ENCODE results near the gene UBE2L5.

Gene UBE2L5

DNA sequence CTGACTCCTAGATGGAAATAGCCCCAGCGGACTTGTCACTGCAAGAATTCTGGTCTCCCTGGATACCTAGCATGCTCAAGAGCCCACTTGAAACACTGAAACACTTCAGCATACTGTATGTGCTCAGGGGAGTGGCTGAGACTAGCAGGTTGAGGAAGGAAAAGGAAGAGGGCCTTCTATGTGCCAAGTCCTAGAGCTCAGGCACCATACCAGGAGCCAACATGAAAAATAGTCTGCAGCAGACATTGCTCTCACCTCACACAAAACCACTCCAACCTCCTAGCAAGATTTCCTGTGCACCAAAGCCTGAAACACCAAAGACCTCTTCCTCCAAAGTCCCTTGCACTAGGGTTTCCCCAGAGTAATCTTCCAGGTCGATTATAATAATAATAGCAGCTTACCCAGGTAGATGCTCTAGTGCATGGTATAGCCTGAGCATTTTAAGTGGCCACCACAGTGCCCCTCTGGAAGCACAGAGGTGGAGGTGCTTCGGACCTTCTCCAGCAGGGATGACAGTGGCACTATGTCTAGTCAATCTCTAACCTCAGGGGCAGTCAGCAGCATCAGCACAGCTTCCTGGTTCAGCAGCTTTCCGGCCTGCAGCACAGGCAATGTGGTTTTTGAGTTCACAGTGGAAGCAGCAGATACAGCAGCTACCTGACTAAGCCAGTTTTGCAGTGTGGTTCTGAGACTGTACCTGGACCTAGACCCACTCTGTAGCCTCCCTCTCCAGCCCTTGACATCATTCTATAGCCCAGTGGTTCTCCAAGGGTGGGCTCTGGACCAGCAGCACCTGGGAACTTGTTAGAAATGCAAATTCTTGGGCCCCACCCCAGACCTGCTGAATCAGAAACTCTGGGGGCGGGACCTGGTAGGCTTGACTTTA, 45.6 kb upstream of the UBE2L5 start:
- TF ChIP-seq ZNF565 (CRISPR knock-in tag; conservative IDR thresholded peaks at IDR 0.05; ENCODE audit: low read depth) (no peak), ZC3H10 (CRISPR knock-in tag; IDR thresholded peaks at IDR 0.05) (no peak), ZNF70 (CRISPR knock-in tag; IDR thresholded peaks at IDR 0.05) (no peak), TOX (CRISPR knock-in tag; IDR thresholded peaks at IDR 0.05; ENCODE audit: borderline replicate concordance) (no peak), TCF4 (CRISPR knock-in tag; IDR thresholded peaks at IDR 0.05; ENCODE audit: borderline replicate concordance) (no peak), PPARA (CRISPR knock-in tag; IDR thresholded peaks at IDR 0.05; ENCODE audit: borderline replicate concordance) (no peak), SNAI2 (CRISPR knock-in tag; IDR thresholded peaks at IDR 0.05) (no peak), ZNF8 (CRISPR knock-in tag; IDR thresholded peaks at IDR 0.05) (no peak), ESRRG (CRISPR knock-in tag; IDR thresholded peaks at IDR 0.05) (no peak), ZFP3 (CRISPR knock-in tag; IDR thresholded peaks at IDR 0.05) (no peak), RARB (CRISPR knock-in tag; IDR thresholded peaks at IDR 0.05) (no peak)
- TF ChIP-seq, protein P1, sequence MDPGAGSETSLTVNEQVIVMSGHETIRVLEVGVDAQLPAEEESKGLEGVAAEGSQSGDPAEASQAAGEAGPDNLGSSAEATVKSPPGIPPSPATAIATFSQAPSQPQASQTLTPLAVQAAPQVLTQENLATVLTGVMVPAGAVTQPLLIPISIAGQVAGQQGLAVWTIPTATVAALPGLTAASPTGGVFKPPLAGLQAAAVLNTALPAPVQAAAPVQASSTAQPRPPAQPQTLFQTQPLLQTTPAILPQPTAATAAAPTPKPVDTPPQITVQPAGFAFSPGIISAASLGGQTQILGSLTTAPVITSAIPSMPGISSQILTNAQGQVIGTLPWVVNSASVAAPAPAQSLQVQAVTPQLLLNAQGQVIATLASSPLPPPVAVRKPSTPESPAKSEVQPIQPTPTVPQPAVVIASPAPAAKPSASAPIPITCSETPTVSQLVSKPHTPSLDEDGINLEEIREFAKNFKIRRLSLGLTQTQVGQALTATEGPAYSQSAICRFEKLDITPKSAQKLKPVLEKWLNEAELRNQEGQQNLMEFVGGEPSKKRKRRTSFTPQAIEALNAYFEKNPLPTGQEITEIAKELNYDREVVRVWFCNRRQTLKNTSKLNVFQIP (CRISPR knock-in tag; IDR thresholded peaks at IDR 0.05; ENCODE audit: borderline replicate concordance, low read depth) = no peak
- TF ChIP-seq, protein P2, sequence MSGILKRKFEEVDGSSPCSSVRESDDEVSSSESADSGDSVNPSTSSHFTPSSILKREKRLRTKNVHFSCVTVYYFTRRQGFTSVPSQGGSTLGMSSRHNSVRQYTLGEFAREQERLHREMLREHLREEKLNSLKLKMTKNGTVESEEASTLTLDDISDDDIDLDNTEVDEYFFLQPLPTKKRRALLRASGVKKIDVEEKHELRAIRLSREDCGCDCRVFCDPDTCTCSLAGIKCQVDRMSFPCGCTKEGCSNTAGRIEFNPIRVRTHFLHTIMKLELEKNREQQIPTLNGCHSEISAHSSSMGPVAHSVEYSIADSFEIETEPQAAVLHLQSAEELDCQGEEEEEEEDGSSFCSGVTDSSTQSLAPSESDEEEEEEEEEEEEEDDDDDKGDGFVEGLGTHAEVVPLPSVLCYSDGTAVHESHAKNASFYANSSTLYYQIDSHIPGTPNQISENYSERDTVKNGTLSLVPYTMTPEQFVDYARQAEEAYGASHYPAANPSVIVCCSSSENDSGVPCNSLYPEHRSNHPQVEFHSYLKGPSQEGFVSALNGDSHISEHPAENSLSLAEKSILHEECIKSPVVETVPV (CRISPR knock-in tag; IDR thresholded peaks at IDR 0.05) = no peak
- no peak for ATAC-seq

DNA sequence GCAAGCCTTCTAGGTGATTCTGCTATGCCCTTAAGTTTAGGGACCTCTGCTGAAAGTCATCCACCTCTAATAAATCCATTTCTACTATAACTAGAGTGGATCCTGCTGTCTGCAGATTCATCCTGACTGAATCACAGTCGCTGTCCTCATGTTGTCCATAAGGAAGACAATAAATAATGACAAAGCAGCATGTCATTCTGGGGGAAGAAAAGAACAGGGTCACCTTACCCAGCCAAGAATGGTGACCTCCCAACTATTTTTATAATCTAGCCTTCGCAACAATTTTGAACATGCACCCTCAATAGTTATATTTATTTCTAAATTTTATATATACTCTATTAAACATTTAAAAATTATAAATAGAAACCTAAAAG, 45.0 kb upstream of the UBE2L5 start:
- TF ChIP-seq BACH2 (CRISPR knock-in tag; IDR thresholded peaks at IDR 0.05; ENCODE audit: borderline replicate concordance) (no peak), SNAI2 (CRISPR knock-in tag; IDR thresholded peaks at IDR 0.05) (no peak), TOX (CRISPR knock-in tag; IDR thresholded peaks at IDR 0.05; ENCODE audit: borderline replicate concordance) (no peak), ZNF565 (CRISPR knock-in tag; conservative IDR thresholded peaks at IDR 0.05; ENCODE audit: low read depth) (no peak), CSDC2 (CRISPR knock-in tag; IDR thresholded peaks at IDR 0.05) (no peak), ZFP30 (CRISPR knock-in tag; IDR thresholded peaks at IDR 0.05) (no peak), PPARA (CRISPR knock-in tag; IDR thresholded peaks at IDR 0.05; ENCODE audit: borderline replicate concordance) (no peak), ZNF8 (CRISPR knock-in tag; IDR thresholded peaks at IDR 0.05) (no peak), PATZ1 (CRISPR knock-in tag; IDR thresholded peaks at IDR 0.05; ENCODE audit: borderline replicate concordance) (no peak), ARNTL (CRISPR knock-in tag; IDR thresholded peaks at IDR 0.05; ENCODE audit: borderline replicate concordance, low read depth) (no peak), ISL1 (CRISPR knock-in tag; IDR thresholded peaks at IDR 0.05) (no peak), ZFP3 (CRISPR knock-in tag; IDR thresholded peaks at IDR 0.05) (no peak), ZC3H10 (CRISPR knock-in tag; IDR thresholded peaks at IDR 0.05) (no peak), ESRRG (CRISPR knock-in tag; IDR thresholded peaks at IDR 0.05) (no peak)
- ATAC-seq = no peak

- TF ChIP-seq CREB5 (CRISPR knock-in tag; IDR thresholded peaks at IDR 0.05; ENCODE audit: low read depth) (no peak), ZNF565 (CRISPR knock-in tag; conservative IDR thresholded peaks at IDR 0.05; ENCODE audit: low read depth) (no peak), BACH2 (CRISPR knock-in tag; IDR thresholded peaks at IDR 0.05; ENCODE audit: borderline replicate concordance) (no peak), ZNF70 (CRISPR knock-in tag; IDR thresholded peaks at IDR 0.05) (no peak), CSDC2 (CRISPR knock-in tag; IDR thresholded peaks at IDR 0.05) (no peak), TCF4 (CRISPR knock-in tag; IDR thresholded peaks at IDR 0.05; ENCODE audit: borderline replicate concordance) (no peak), RARB (CRISPR knock-in tag; IDR thresholded peaks at IDR 0.05) (no peak), ISL1 (CRISPR knock-in tag; IDR thresholded peaks at IDR 0.05) (no peak), ZNF8 (CRISPR knock-in tag; IDR thresholded peaks at IDR 0.05) (no peak), ZFP30 (CRISPR knock-in tag; IDR thresholded peaks at IDR 0.05) (no peak), ZFP3 (CRISPR knock-in tag; IDR thresholded peaks at IDR 0.05) (no peak)
- TF ChIP-seq, protein P2 (CRISPR knock-in tag; IDR thresholded peaks at IDR 0.05) = no peak
- no peak for ATAC-seq
Observed at GRCh38 chr13:30378191-30378590, 44.1 kb upstream of the UBE2L5 start.
